Measurements from ENCODE around the gene LRRK1.

DNA sequence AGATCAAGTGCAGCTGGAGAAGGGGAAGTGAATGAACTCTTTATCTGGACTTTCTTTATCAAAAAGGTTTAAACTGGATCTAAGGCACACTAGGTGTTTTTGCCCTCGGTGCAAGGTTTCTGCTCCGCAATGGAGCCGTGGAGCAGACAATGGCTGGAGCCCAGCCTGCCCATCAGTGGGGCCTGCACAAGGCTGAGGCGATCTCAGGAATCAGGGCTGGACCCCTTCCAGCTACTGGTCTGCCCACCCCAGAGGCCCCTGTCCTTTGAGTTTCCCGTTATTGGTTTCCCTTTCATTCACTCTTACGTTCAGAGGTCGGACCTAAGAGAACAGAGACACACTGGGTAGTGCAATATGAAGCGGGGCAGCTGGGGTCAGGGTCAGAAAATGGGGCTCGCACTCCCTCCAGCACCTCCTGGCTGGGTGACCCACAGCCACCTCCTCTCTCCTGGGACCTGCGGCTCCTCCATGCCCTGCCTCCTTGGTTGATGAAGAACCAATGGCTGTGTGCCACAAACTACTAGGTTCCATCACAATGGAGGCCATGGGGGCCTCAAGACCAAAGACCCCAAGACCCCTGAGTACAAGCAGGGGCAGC lies 168.1 kb downstream of the LRRK1 start:
- TF ChIP-seq, protein P1, sequence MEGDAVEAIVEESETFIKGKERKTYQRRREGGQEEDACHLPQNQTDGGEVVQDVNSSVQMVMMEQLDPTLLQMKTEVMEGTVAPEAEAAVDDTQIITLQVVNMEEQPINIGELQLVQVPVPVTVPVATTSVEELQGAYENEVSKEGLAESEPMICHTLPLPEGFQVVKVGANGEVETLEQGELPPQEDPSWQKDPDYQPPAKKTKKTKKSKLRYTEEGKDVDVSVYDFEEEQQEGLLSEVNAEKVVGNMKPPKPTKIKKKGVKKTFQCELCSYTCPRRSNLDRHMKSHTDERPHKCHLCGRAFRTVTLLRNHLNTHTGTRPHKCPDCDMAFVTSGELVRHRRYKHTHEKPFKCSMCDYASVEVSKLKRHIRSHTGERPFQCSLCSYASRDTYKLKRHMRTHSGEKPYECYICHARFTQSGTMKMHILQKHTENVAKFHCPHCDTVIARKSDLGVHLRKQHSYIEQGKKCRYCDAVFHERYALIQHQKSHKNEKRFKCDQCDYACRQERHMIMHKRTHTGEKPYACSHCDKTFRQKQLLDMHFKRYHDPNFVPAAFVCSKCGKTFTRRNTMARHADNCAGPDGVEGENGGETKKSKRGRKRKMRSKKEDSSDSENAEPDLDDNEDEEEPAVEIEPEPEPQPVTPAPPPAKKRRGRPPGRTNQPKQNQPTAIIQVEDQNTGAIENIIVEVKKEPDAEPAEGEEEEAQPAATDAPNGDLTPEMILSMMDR (IDR thresholded peaks at IDR 0.05; ENCODE audit: low read depth, low read length) = no peak
- no peak for TF ChIP-seq EZH2phosphoT487 (IDR thresholded peaks at IDR 0.05; ENCODE audit: low read depth)

Measured in OCI-LY3 (cell line).